SK-N-MC (cell line): Measurements from ENCODE around the gene ADAMTS12.

Experiments used
- DNase-seq: peaks from one replicate; pipeline ENCODE4 v3.0.0-alpha.2; 2011; ENCODE audit warnings: low read depth, low spot score
- H3K27ac ChIP-seq: fragments of 200-600 bp; sonication (generic); 2 replicates; pipeline ENCODE4 v1.5.1; 2016; ENCODE audit warnings: mixed run types
- H3K36me3 ChIP-seq: fragments of 200-600 bp; sonication (generic); 2 replicates; pipeline ENCODE4 v1.6.1; 2017; ENCODE audit warnings: antibody characterized with exemption, low read length, mixed read lengths; ENCODE audit not compliant: insufficient read depth
- H3K4me3 ChIP-seq: fragments of 200-600 bp; sonication (generic); 2 replicates; pipeline ENCODE4 v1.5.1; 2016
- H3K9ac ChIP-seq: fragments of 200-600 bp; sonication (generic); 2 replicates; pipeline ENCODE4 v1.8.0; 2017; ENCODE audit warnings: mixed run types, mixed read lengths; ENCODE audit not compliant: insufficient read length
- H3K9me3 ChIP-seq: fragments of 200-600 bp; sonication (generic); 2 replicates; pipeline ENCODE4 v1.6.1; 2017; ENCODE audit warnings: low read depth, mild to moderate bottlenecking, antibody characterized with exemption, low read length, moderate library complexity, mixed read lengths
- EZH2 ChIP-seq: fragments of 200-600 bp; sonication (generic); IDR thresholded peaks from one replicate; pipeline ENCODE4 v1.6.1; 2017; ENCODE audit warnings: antibody characterized with exemption
- FOXP2 ChIP-seq: optimal IDR thresholded peaks from 2 replicates; pipeline ENCODE3; 2011; ENCODE audit warnings: mild to moderate bottlenecking, moderate library complexity; ENCODE audit not compliant: insufficient read depth; ENCODE audit errors: extremely low read length, control extremely low read depth
- POLR2AphosphoS5 ChIP-seq: IDR thresholded peaks from 2 replicates; pipeline ENCODE4 v1.6.1; 2012; ENCODE audit warnings: mild to moderate bottlenecking, low read depth, low read length, borderline replicate concordance

Gene ADAMTS12

DNA sequence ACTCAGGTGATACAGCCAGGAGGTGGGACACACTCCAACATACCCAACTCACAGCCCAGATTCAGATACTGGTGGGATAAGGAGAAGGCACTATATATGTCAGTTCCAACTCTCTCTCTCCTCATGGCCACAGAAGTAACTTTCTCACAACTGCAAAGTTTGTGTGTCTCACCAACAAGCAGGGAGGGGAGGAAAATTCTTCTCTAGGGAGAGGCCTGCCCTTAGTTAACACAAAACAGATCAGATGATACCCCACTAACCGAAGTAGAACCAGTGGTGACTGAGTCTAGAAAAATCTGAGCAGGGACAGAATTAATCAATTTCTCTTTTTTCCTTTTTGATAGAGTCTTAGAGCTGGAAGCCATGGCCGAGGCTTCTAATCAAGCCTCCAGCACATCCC is 133.1 kb downstream of the ADAMTS12 start:
- Histone ChIP-seq H3K4me3 (no peak overlapping the region), H3K36me3 (no peaks in the 10 kb centered on the region)
- no peak for DNase-seq

DNA sequence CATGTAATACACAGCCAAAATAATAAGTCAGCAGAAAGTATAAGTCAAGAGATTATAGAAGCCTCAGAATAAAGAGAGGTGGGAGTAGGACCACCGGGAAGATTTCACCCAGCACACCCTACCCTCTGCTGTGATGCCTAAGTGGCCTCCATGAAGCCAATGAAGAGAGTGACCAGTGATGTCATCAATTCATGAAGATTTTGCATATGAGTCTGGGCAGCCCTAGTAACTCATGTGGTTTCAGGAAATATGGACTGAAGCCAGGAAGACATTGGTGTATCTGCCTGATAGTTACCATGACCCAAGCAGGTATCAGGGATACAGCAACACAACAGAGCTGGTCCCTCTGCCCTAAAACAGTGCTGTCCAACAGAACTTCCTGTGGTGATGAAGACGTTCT is 135.3 kb downstream of the ADAMTS12 start:
- H3K4me3 ChIP-seq, result no peak overlapping the region
- H3K36me3 ChIP-seq, result no peaks in the 10 kb centered on the region
- H3K27ac ChIP-seq, result no peak overlapping the region
- H3K9me3 ChIP-seq, result no peaks in the 10 kb centered on the region
- DNase-seq, result no peak
- no peak overlapping the region for H3K9ac ChIP-seq
- no peak for TF ChIP-seq EZH2
- TF ChIP-seq FOXP2, result no peak
- TF ChIP-seq POLR2AphosphoS5, result no peak

More for the DNA sequence above, 133.1 kb downstream of the ADAMTS12 start:
- TF ChIP-seq FOXP2, result no peak
- no peak for TF ChIP-seq POLR2AphosphoS5
- TF ChIP-seq EZH2, result no peak
- H3K27ac ChIP-seq, result no peak overlapping the region
- no peak overlapping the region for H3K9ac ChIP-seq
- H3K9me3 ChIP-seq, result no peaks in the 10 kb centered on the region

- Histone ChIP-seq H3K9ac (no peak overlapping the region), H3K9me3 (no peaks in the 10 kb centered on the region), H3K27ac (no peak overlapping the region), H3K36me3 (no peaks in the 10 kb centered on the region), H3K4me3 (no peak overlapping the region)
- TF ChIP-seq FOXP2 (no peak), POLR2AphosphoS5 (no peak), EZH2 (no peak)
- DNase-seq, result no peak
Observed at GRCh38 chr5:33755231-33755630, 136.6 kb downstream of the ADAMTS12 start.

DNA sequence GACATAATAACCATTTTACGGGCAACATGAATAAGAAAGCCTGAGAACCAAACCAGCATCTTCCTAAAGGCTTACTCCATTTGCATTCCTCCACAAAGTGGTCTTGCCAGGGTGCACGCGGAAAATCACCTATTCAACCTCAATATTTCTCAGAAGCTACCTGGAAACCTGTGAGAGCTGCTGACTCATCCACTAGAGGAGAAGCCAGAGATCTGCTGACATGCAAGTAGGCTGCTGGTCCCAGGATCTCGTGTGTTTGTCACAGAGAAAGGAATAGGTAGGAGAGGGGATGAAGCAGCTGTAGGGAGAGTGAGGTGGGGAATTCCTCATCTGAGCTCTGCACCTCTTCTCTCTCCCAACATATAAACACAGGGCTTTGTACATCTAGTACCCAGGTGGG is 138.1 kb downstream of the ADAMTS12 start:
- Histone ChIP-seq H3K9ac (no peak overlapping the region), H3K27ac (no peak overlapping the region), H3K9me3 (no peaks in the 10 kb centered on the region), H3K4me3 (no peak overlapping the region), H3K36me3 (no peaks in the 10 kb centered on the region)
- TF ChIP-seq POLR2AphosphoS5 (no peak), EZH2 (no peak), FOXP2 (no peak)
- DNase-seq, result no peak

- Histone ChIP-seq H3K36me3 (no peaks in the 10 kb centered on the region), H3K9ac (no peak overlapping the region), H3K9me3 (no peaks in the 10 kb centered on the region), H3K4me3 (no peak overlapping the region), H3K27ac (no peak overlapping the region)
- TF ChIP-seq FOXP2 (no peak), POLR2AphosphoS5 (no peak)
- DNase-seq, result no peak
Observed at GRCh38 chr5:33748754-33749153, 143.0 kb downstream of the ADAMTS12 start.

DNA sequence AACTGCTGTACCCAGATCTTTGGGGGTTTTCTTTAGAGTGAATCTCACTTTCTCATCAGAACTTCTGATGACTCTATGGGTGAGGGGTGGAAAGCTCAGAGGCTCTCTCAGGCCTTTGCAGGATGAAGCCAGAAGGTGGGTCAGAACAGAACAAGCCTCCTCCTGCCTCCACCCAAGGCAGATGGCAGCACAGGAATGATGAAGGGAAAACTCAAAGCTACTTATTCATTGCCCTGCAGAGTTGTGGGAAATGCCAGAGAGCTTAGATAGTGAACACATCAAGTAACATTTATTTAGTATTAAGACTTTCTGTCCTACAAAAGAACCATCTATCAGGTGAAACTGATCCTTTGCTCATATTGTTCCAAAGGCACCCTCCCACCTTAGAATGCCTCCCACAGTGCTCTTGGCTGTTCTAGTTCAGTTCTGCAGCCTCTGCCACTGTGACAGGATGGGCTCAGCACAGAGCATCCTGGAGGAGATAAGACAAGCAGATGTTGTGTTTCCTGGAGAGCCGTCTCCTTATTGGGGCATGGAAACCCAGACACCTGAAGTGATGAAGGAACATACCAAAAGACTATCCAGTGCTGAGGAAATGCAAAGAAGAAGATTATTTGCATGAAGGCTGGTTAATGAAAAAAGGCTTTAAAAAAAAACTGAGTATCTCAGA is 146.6 kb downstream of the ADAMTS12 start:
- Histone ChIP-seq H3K9me3 (no peaks in the 10 kb centered on the region), H3K9ac (no peak overlapping the region), H3K4me3 (no peak overlapping the region), H3K36me3 (no peaks in the 10 kb centered on the region), H3K27ac (no peak overlapping the region)
- no peak for TF ChIP-seq FOXP2
- no peak for TF ChIP-seq EZH2
- no peak for TF ChIP-seq POLR2AphosphoS5
- no peak for DNase-seq

DNA sequence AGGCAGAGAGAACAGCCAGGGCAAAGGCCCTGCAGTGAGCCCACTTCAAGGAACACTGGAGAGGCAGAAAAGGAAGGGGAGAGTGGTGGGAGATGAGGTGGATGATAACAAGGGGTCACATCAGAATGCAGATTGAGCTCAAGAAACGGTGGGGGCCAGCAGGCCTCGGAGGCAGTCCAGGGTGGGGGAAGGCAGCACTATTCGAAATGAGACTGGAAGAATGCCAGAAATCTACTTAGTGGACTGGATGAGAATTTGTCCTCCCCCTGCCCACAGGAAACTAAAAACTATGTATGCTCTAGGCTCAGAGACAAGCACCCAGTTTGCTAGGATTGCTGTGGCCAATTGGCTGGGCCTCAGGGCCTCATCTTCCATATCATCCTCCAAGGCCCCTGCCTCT is 148.7 kb downstream of the ADAMTS12 start:
- TF ChIP-seq EZH2, result no peak
- no peak for TF ChIP-seq FOXP2
- TF ChIP-seq POLR2AphosphoS5, result no peak
- DNase-seq, result no peak
- Histone ChIP-seq H3K36me3 (no peaks in the 10 kb centered on the region), H3K9me3 (no peaks in the 10 kb centered on the region), H3K27ac (no peak overlapping the region), H3K4me3 (no peak overlapping the region), H3K9ac (no peak overlapping the region)

- Histone ChIP-seq H3K4me3 (no peak overlapping the region), H3K36me3 (no peaks in the 10 kb centered on the region), H3K9me3 (no peaks in the 10 kb centered on the region), H3K9ac (no peak overlapping the region), H3K27ac (no peak overlapping the region)
- no peak for DNase-seq
- TF ChIP-seq EZH2 (no peak), FOXP2 (no peak), POLR2AphosphoS5 (no peak)
Observed at GRCh38 chr5:33742181-33742580, 149.6 kb downstream of the ADAMTS12 start.

- no peak for TF ChIP-seq FOXP2
- no peak for TF ChIP-seq POLR2AphosphoS5
- TF ChIP-seq EZH2, result no peak
- Histone ChIP-seq H3K9me3 (no peaks in the 10 kb centered on the region), H3K9ac (no peak overlapping the region), H3K4me3 (no peak overlapping the region), H3K27ac (no peak overlapping the region), H3K36me3 (no peaks in the 10 kb centered on the region)
- DNase-seq, result no peak
Observed at GRCh38 chr5:33738967-33739366, 152.8 kb downstream of the ADAMTS12 start.
